IMR-90 (cell line): ENCODE data around the gene SART1. TPM values are rescaled to one million over a fixed set of nuclear protein-coding genes. Genes with fewer than 3 reads are reported as not detected.

Experiments used
- ATAC-seq: fragments of 200-7000 bp; cut with Tn5 transposase; 2 replicates; pipeline ENCODE4 v1.9.1; 2020; ENCODE audit warnings: low read depth, mild to moderate bottlenecking, moderate library complexity
- BruUV-seq: library from RNA; stranded (reverse); fragments of 400-500 nt; replicated peaks from 2 replicates; lab custom pipeline; 2021; lab: Mats Ljungman, UMichigan
- CTCF ChIA-PET: fragments of 300-600 bp; formaldehyde crosslinking; extraction: SDS; loops from one replicate; lab custom pipeline; 2021; ENCODE audit warnings: antibody characterized with exemption; lab: Yijun Ruan, JAX
- POLR2A ChIA-PET: fragments of 300-600 bp; sonication (Branson Sonifier 250); formaldehyde crosslinking; loops from one replicate; lab custom pipeline; 2022; ENCODE audit warnings: antibody characterized with exemption; ENCODE audit not compliant: unreplicated experiment; lab: Charles Lee
- DNase-seq: peaks from one replicate; pipeline ENCODE4 v3.0.0; 2013
- H2AFZ ChIP-seq: replicated peaks from 2 replicates; pipeline ENCODE3; 2013; ENCODE audit warnings: low read length, mild to moderate bottlenecking; ENCODE audit not compliant: poor library complexity
- H2AK5ac ChIP-seq: 2 replicates; pipeline ENCODE4 v1.6.1; 2013; ENCODE audit warnings: low read depth, low read length, inconsistent platforms
- H2AK9ac ChIP-seq: replicated peaks from 2 replicates; pipeline ENCODE3; 2013; ENCODE audit warnings: mild to moderate bottlenecking, low read depth, low read length, moderate library complexity; ENCODE audit not compliant: poor library complexity
- H2BK120ac ChIP-seq: 2 replicates; pipeline ENCODE4 v1.6.1; 2013; ENCODE audit warnings: low read depth, low read length, inconsistent platforms
- H2BK15ac ChIP-seq: 3 replicates; pipeline ENCODE4 v1.6.1; 2013; ENCODE audit warnings: low read depth, low read length, inconsistent platforms
- H2BK20ac ChIP-seq: 2 replicates; pipeline ENCODE4 v1.6.1; 2013; ENCODE audit warnings: low read depth, mild to moderate bottlenecking, inconsistent platforms, low read length, moderate library complexity
- H2BK5ac ChIP-seq: 2 replicates; pipeline ENCODE4 v1.6.1; 2013; ENCODE audit warnings: mild to moderate bottlenecking, low read depth, low read length, inconsistent platforms; ENCODE audit not compliant: poor library complexity, severe bottlenecking
- H3K14ac ChIP-seq: replicated peaks from 2 replicates; pipeline ENCODE4 v1.6.1; 2013; ENCODE audit warnings: low read depth, low read length, inconsistent platforms
- H3K18ac ChIP-seq: 2 replicates; pipeline ENCODE4 v1.6.1; 2013; ENCODE audit warnings: low read depth, low read length, control low read depth
- H3K23ac ChIP-seq: 2 replicates; pipeline ENCODE4 v1.6.1; 2013; ENCODE audit warnings: low read depth, low read length, inconsistent platforms
- H3K27ac ChIP-seq: 2 replicates; pipeline ENCODE4 v1.5.1; 2013; ENCODE audit warnings: mild to moderate bottlenecking, control low read depth, low read length; ENCODE audit not compliant: insufficient read depth
- H3K27me3 ChIP-seq: 2 replicates; pipeline ENCODE4 v1.6.1; 2013; ENCODE audit warnings: low read length; ENCODE audit not compliant: control insufficient read depth, insufficient read depth
- H3K36me3 ChIP-seq: 2 replicates; pipeline ENCODE4 v1.6.1; 2013; ENCODE audit warnings: low read length, mixed read lengths; ENCODE audit not compliant: control insufficient read depth, insufficient read depth
- H3K4ac ChIP-seq: 2 replicates; pipeline ENCODE4 v1.6.1; 2013; ENCODE audit warnings: low read depth, low read length, inconsistent platforms
- H3K4me1 ChIP-seq: 2 replicates; pipeline ENCODE4 v1.6.1; 2013; ENCODE audit warnings: low read length, mixed read lengths; ENCODE audit not compliant: control insufficient read depth, insufficient read depth
- H3K4me2 ChIP-seq: 2 replicates; pipeline ENCODE4 v1.6.1; 2013; ENCODE audit warnings: low read depth, mild to moderate bottlenecking, control low read depth, low read length, moderate library complexity
- H3K4me3 ChIP-seq: 2 replicates; pipeline ENCODE4 v1.5.1; 2013; ENCODE audit warnings: low read depth, mild to moderate bottlenecking, control low read depth, low read length, moderate library complexity; ENCODE audit not compliant: insufficient read depth
- H3K56ac ChIP-seq: 2 replicates; pipeline ENCODE4 v1.6.1; 2013; ENCODE audit warnings: low read length, inconsistent platforms; ENCODE audit not compliant: insufficient read depth; ENCODE audit errors: extremely low read depth
- H3K79me1 ChIP-seq, 2 experiments: 2 replicates each; pipeline ENCODE4 v1.6.1; 2013; ENCODE audit warnings: low read length in 2 of 2, inconsistent platforms in 1 of 2, low read depth in 1 of 2
- H3K9ac ChIP-seq: 2 replicates; pipeline ENCODE4 v1.6.1; 2013; ENCODE audit warnings: low read depth, low read length, control low read depth
- H3K9me1 ChIP-seq: 2 replicates; pipeline ENCODE4 v1.6.1; 2013; ENCODE audit warnings: low read length, inconsistent platforms; ENCODE audit not compliant: insufficient read depth
- H3K9me3 ChIP-seq: 2 replicates; pipeline ENCODE4 v1.6.1; 2013; ENCODE audit warnings: low read length; ENCODE audit not compliant: control insufficient read depth, insufficient read depth
- H4K20me1 ChIP-seq: 2 replicates; pipeline ENCODE4 v1.6.1; 2013; ENCODE audit warnings: low read length, inconsistent platforms; ENCODE audit not compliant: insufficient read depth
- H4K5ac ChIP-seq: 2 replicates; pipeline ENCODE4 v1.6.1; 2013; ENCODE audit warnings: mild to moderate bottlenecking, low read depth, low read length, control low read depth
- H4K8ac ChIP-seq, 2 experiments: 2 replicates each; pipeline ENCODE4 v1.6.1; 2013; ENCODE audit warnings: low read depth in 2 of 2, low read length in 2 of 2, control low read depth in 1 of 2, inconsistent platforms in 1 of 2
- H4K91ac ChIP-seq: 2 replicates; pipeline ENCODE4 v1.6.1; 2013; ENCODE audit warnings: low read depth, low read length, inconsistent platforms; ENCODE audit not compliant: insufficient read depth
- BHLHE40 ChIP-seq: fragments of 150-350 bp; IDR thresholded peaks from 2 replicates; pipeline ENCODE4 v1.6.1; 2016; ENCODE audit warnings: mild to moderate bottlenecking, low read depth, low read length
- CEBPB ChIP-seq: IDR thresholded peaks from 2 replicates; pipeline ENCODE4 v1.6.1; 2012; ENCODE audit warnings: low read depth, low read length, improper control_type of control experiment
- CHD1 ChIP-seq: IDR thresholded peaks from 2 replicates; pipeline ENCODE4 v1.6.1; 2012; ENCODE audit warnings: low read depth, low read length, improper control_type of control experiment
- FOS ChIP-seq: fragments of 150-350 bp; IDR thresholded peaks from 2 replicates; pipeline ENCODE4 v1.6.1; 2016; ENCODE audit warnings: low read depth, low read length
- MAFK ChIP-seq: IDR thresholded peaks from 2 replicates; pipeline ENCODE4 v1.6.1; 2012; ENCODE audit warnings: low read depth, low read length, improper control_type of control experiment
- MAZ ChIP-seq: IDR thresholded peaks from 2 replicates; pipeline ENCODE4 v1.6.1; 2012; ENCODE audit warnings: low read depth, mild to moderate bottlenecking, low read length, improper control_type of control experiment, moderate library complexity, borderline replicate concordance
- MXI1 ChIP-seq: IDR thresholded peaks from 2 replicates; pipeline ENCODE4 v1.6.1; 2012; ENCODE audit warnings: low read depth, mild to moderate bottlenecking, low read length, moderate library complexity, borderline replicate concordance
- NFE2L2 ChIP-seq: fragments of 150-350 bp; IDR thresholded peaks from 2 replicates; pipeline ENCODE4 v1.6.1; 2016; ENCODE audit warnings: low read depth, mild to moderate bottlenecking, low read length
- POLR2A ChIP-seq: IDR thresholded peaks from 2 replicates; pipeline ENCODE4 v1.6.1; 2012; ENCODE audit warnings: mild to moderate bottlenecking, low read depth, low read length
- RAD21 ChIP-seq: IDR thresholded peaks from 2 replicates; pipeline ENCODE4 v1.6.1; 2012; ENCODE audit warnings: low read length, improper control_type of control experiment
- RCOR1 ChIP-seq: IDR thresholded peaks from 2 replicates; pipeline ENCODE4 v1.6.1; 2012; ENCODE audit warnings: mild to moderate bottlenecking, low read length, improper control_type of control experiment; ENCODE audit not compliant: insufficient replicate concordance
- RFX5 ChIP-seq: IDR thresholded peaks from 2 replicates; pipeline ENCODE4 v1.8.0; 2012; ENCODE audit warnings: low read depth, mild to moderate bottlenecking, low read length, moderate library complexity
- SMC3 ChIP-seq: fragments of 150-350 bp; IDR thresholded peaks from 2 replicates; pipeline ENCODE4 v1.6.1; 2016; ENCODE audit warnings: low read depth, mild to moderate bottlenecking, antibody characterized with exemption, low read length, moderate library complexity
- WGBS, 2 experiments: methylation state at CpG; one replicate each; pipeline versions ENCODE4 v1.1.5 to v1.1.7; 2013; ENCODE audit warnings: missing lambda C conversion rate in 2 of 2; ENCODE audit not compliant: insufficient read length in 1 of 2; ENCODE audit errors: extremely low coverage in 2 of 2; 5-methylcytosine and 5-hydroxymethylcytosine counted together
- dilution Hi-C: fragments of 300-500 bp; cut with HindIII; formaldehyde crosslinking; loops from one replicate; pipeline ENCODE4 v1.14.3; 2018; ENCODE audit warnings: low sequenced_read_pairs; ENCODE audit not compliant: unreplicated experiment
- in situ Hi-C: fragments of 300-500 bp; cut with MboI; formaldehyde crosslinking; loops from 3 replicates; pipeline ENCODE4 v1.14.3; 2019; ENCODE audit warnings: low sequenced_read_pairs, inconsistent platforms, mixed read lengths
- intact Hi-C: fragments of 100-400 bp; cut with micrococcal nuclease; formaldehyde crosslinking; loops from 2 replicates; pipeline ENCODE4 v1.10.0; 2022
- polyA plus RNA-seq, 3 experiments: library from polyadenylated mRNA; depleted of rRNA; stranded (reverse); fragments of >200 nt; gene quantifications; 2 replicates each; pipeline ENCODE4 v1.2.3, GENCODE V29; 2012; ENCODE audit warnings: low replicate concordance in 1 of 3
- total RNA-seq: library from RNA; depleted of rRNA; stranded (reverse); fragments of >200 nt; gene quantifications from 2 replicates; pipeline ENCODE4 v1.2.3, GENCODE V29; 2012
- TF ChIP-seq, protein P1 (sequence below): conservative IDR thresholded peaks from 2 replicates; pipeline ENCODE4 v1.5.1; 2012; ENCODE audit warnings: mild to moderate bottlenecking, low read depth, low read length, improper control_type of control experiment
- TF ChIP-seq, protein P2 (sequence below): fragments of 150-350 bp; IDR thresholded peaks from 2 replicates; pipeline ENCODE4 v1.6.1; 2016; ENCODE audit warnings: low read depth, mild to moderate bottlenecking, low read length, moderate library complexity, borderline replicate concordance
- TF ChIP-seq, protein P3 (sequence below): fragments of 150-350 bp; IDR thresholded peaks from 2 replicates; pipeline ENCODE4 v1.6.1; 2017; ENCODE audit warnings: mild to moderate bottlenecking, antibody characterized with exemption, low read length, low read depth

SART1 gene
- total and polyA plus RNA-seq, 2 of the 4 experiments (the other 2 are of a cell fraction): 25.5 to 43.5 TPM

DNA sequence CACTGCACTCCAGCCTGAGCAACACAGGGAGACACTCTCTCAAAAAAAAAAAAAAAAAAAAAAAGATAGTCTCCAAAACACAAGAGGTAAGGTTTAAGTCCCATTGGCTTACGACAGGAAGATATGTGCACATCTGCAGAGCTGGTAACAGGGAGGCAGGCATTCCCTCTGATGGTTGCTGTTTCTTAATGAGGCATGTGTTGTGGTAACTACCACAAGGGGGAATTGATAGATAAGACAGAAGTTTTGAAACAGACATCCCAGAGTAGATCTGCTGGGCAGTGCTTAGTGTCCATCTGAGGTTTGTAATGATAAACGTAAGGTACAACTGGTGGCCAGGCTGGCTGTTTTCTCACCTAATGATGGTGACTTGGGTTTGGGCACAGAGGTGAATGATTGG, 35.8 kb downstream of the SART1 start:
- WGBS, 2 experiments: 100% methylated on average over 2 of the region's 2 CpGs; no CpG with 5 or more reads in 1 of the 2 experiments
- H2AFZ ChIP-seq: no peak overlapping the region
- intact Hi-C loops: no loop called here

More for the DNA sequence above, 35.8 kb downstream of the SART1 start:
- in situ Hi-C loops: no loop called here
- no peak overlapping the region for H3K4me3 ChIP-seq
- H3K14ac ChIP-seq: no peak overlapping the region
- H3K23ac ChIP-seq: no peak overlapping the region
- no peak overlapping the region for H2BK20ac ChIP-seq
- H3K18ac ChIP-seq: no peak overlapping the region
- H3K79me1 ChIP-seq: peaks cover 23 to 44% of the 10 kb centered on the region in 2 experiments
- no peaks in the 10 kb centered on the region for H3K27me3 ChIP-seq
- peaks cover 11% of the 10 kb centered on the region for H4K20me1 ChIP-seq
- DNase-seq: no peak
- no peak overlapping the region for H2AK5ac ChIP-seq
- H3K27ac ChIP-seq: no peak overlapping the region
- H4K8ac ChIP-seq: no peak overlapping the region
- no peak overlapping the region for H2BK15ac ChIP-seq
- H2BK5ac ChIP-seq: no peak overlapping the region
- H3K36me3 ChIP-seq: peaks cover 30% of the 10 kb centered on the region
- TF ChIP-seq POLR2A (no peak), RCOR1 (no peak), MXI1 (no peak), CEBPB (no peak), MAFK (no peak), RFX5 (no peak), RAD21 (no peak), BHLHE40 (no peak), SMC3 (no peak), MAZ (no peak), CHD1 (no peak), NFE2L2 (no peak), FOS (no peak)
- TF ChIP-seq, protein P1, sequence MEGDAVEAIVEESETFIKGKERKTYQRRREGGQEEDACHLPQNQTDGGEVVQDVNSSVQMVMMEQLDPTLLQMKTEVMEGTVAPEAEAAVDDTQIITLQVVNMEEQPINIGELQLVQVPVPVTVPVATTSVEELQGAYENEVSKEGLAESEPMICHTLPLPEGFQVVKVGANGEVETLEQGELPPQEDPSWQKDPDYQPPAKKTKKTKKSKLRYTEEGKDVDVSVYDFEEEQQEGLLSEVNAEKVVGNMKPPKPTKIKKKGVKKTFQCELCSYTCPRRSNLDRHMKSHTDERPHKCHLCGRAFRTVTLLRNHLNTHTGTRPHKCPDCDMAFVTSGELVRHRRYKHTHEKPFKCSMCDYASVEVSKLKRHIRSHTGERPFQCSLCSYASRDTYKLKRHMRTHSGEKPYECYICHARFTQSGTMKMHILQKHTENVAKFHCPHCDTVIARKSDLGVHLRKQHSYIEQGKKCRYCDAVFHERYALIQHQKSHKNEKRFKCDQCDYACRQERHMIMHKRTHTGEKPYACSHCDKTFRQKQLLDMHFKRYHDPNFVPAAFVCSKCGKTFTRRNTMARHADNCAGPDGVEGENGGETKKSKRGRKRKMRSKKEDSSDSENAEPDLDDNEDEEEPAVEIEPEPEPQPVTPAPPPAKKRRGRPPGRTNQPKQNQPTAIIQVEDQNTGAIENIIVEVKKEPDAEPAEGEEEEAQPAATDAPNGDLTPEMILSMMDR: no peak
- TF ChIP-seq, protein P2, sequence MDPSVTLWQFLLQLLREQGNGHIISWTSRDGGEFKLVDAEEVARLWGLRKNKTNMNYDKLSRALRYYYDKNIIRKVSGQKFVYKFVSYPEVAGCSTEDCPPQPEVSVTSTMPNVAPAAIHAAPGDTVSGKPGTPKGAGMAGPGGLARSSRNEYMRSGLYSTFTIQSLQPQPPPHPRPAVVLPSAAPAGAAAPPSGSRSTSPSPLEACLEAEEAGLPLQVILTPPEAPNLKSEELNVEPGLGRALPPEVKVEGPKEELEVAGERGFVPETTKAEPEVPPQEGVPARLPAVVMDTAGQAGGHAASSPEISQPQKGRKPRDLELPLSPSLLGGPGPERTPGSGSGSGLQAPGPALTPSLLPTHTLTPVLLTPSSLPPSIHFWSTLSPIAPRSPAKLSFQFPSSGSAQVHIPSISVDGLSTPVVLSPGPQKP: no peak
- TF ChIP-seq, protein P3, sequence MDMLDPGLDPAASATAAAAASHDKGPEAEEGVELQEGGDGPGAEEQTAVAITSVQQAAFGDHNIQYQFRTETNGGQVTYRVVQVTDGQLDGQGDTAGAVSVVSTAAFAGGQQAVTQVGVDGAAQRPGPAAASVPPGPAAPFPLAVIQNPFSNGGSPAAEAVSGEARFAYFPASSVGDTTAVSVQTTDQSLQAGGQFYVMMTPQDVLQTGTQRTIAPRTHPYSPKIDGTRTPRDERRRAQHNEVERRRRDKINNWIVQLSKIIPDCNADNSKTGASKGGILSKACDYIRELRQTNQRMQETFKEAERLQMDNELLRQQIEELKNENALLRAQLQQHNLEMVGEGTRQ: no peak
- ChIA-PET CTCF (no interaction called here), POLR2A (no interaction called here)
- H3K9me1 ChIP-seq: 0 out of 2 replicates have a peak, but pooled peaks cover 3% of the 10 kb centered on the region
- H3K56ac ChIP-seq: no peak overlapping the region
- no peak for ATAC-seq
- dilution Hi-C loops: no loop called here
- H4K5ac ChIP-seq: no peak overlapping the region
- no peak overlapping the region for H2BK120ac ChIP-seq
- H2AK9ac ChIP-seq: no peak overlapping the region
- no peak overlapping the region for H3K9ac ChIP-seq
- no peaks in the 10 kb centered on the region for H3K4me1 ChIP-seq
- H3K9me3 ChIP-seq: no peaks in the 10 kb centered on the region
- H4K91ac ChIP-seq: no peak overlapping the region
- BruUV-seq: no TSS peak
- no peak overlapping the region for H3K4ac ChIP-seq
- H3K4me2 ChIP-seq: no peak overlapping the region
